Mucosa of descending colon (tissue), 3 donors: ENCODE results near the gene EWSR1. TPM values are rescaled to one million over a fixed set of nuclear protein-coding genes. Genes with fewer than 3 reads are reported as not detected.

Experiments used
- ATAC-seq: fragments of 200-7000 bp; cut with Tn5 transposase; one replicate; pipeline ENCODE4 v1.9.1; 2020; ENCODE audit warnings: mild to moderate bottlenecking, moderate library complexity
- DNase-seq, 3 donors: peaks; one replicate each; pipeline ENCODE4 v3.0.0-alpha.2; 2020
- H3K36me3 ChIP-seq: fragments of 200-600 bp; one replicate; pipeline ENCODE4 v1.8.0; 2021; ENCODE audit warnings: low read depth, mild to moderate bottlenecking
- H3K4me1 ChIP-seq: fragments of 200-600 bp; one replicate; pipeline ENCODE4 v1.8.0; 2021; ENCODE audit warnings: low read depth, mild to moderate bottlenecking
- H3K4me3 ChIP-seq: fragments of 200-600 bp; one replicate; pipeline ENCODE4 v1.8.0; 2021; ENCODE audit warnings: mild to moderate bottlenecking
- H3K9me3 ChIP-seq: fragments of 200-600 bp; one replicate; pipeline ENCODE4 v1.8.0; 2021; ENCODE audit warnings: mild to moderate bottlenecking
- CTCF ChIP-seq: fragments of 200-600 bp; IDR thresholded peaks from one replicate; pipeline ENCODE4 v1.8.0; 2022; ENCODE audit warnings: antibody characterized with exemption, mild to moderate bottlenecking
- intact Hi-C, 2 donors: fragments of 100-400 bp; cut with DNase I in 1 of 2; cut with micrococcal nuclease in 1 of 2; formaldehyde crosslinking; loops; one replicate each; pipeline versions ENCODE4 v1.11.0 to v1.11.1; 2022; cut with DNase I, micrococcal nuclease
- total RNA-seq, 3 donors: library from RNA; stranded (reverse); fragmentation: NEBNext Ultra II Directional in 2 of 3; extraction: Animal tissue kit (Norgen Biotek cat#: 25700) in 2 of 3; gene quantifications; one replicate each; pipeline versions ENCODE4 v1.2.1 to v1.2.4, GENCODE V29; 2021 to 2023
- donor health status: DM: no; HTN: no; CAD: no; lungs with moderate emphysema.
- donor health status: DM: no; HTN: no; CAD: no.
- donor health status: DM: no; HTN: yes; CAD: no.

Gene EWSR1
- total RNA-seq, 3 donors from 2014 or later, result 176 to 227 (median 179) TPM

- ATAC-seq (no peak), DNase-seq (no peak)
- no peak for TF ChIP-seq CTCF
- intact Hi-C loops, result no loop called here
- Histone ChIP-seq H3K36me3 (peaks cover 24% of the 10 kb centered on the region), H3K4me1 (peaks cover 13% of the 10 kb centered on the region), H3K9me3 (no peaks in the 10 kb centered on the region), H3K4me3 (no peak overlapping the region)
Measured at GRCh38 chr22:29300807-29301601, 32.9 kb downstream of the EWSR1 start.

- H3K4me3 ChIP-seq, result no peak overlapping the region
- H3K4me1 ChIP-seq, result peaks cover 18% of the 10 kb centered on the region
- ATAC-seq, result no peak
- intact Hi-C loops, result no loop called here
- no peak for TF ChIP-seq CTCF
- no peaks in the 10 kb centered on the region for H3K9me3 ChIP-seq
- DNase-seq, result no peak
- peaks cover 17% of the 10 kb centered on the region for H3K36me3 ChIP-seq
Measured at GRCh38 chr22:29301716-29302401, 33.8 kb downstream of the EWSR1 start.

GRCh38 chr22:29302402-29302680, 34.3 kb downstream of the EWSR1 start:
- peak; percentile 6 for ATAC-seq
- Histone ChIP-seq H3K4me1 (peaks cover 18% of the 10 kb centered on the region), H3K4me3 (no peak overlapping the region), H3K9me3 (no peaks in the 10 kb centered on the region), H3K36me3 (peaks cover 14% of the 10 kb centered on the region)
- intact Hi-C loops, result no loop called here
- no peak for DNase-seq
- no peak for TF ChIP-seq CTCF

GRCh38 chr22:29302681-29303465, 34.8 kb downstream of the EWSR1 start:
- Histone ChIP-seq H3K4me3 (no peak overlapping the region), H3K4me1 (peaks cover 23% of the 10 kb centered on the region), H3K9me3 (no peaks in the 10 kb centered on the region), H3K36me3 (peaks cover 14% of the 10 kb centered on the region)
- intact Hi-C loops, result no loop called here
- TF ChIP-seq CTCF, result no peak
- DNase-seq (peak in 1 of 3 donors; percentile 49), ATAC-seq (peak; percentile 11)

- ATAC-seq (no peak), DNase-seq (no peak)
- TF ChIP-seq CTCF, result no peak
- Histone ChIP-seq H3K4me1 (peaks cover 52% of the 10 kb centered on the region), H3K9me3 (no peaks in the 10 kb centered on the region), H3K36me3 (no peaks in the 10 kb centered on the region), H3K4me3 (peak overlapping the region; percentile 75)
- intact Hi-C loops, result no loop called here
Measured at GRCh38 chr22:29305836-29306174, 37.7 kb downstream of the EWSR1 start.
